SK-N-SH treated with all-trans-retinoic acid at 6 μM for 48 hours (cell line): Measurements from ENCODE around the gene PARP9.

Source experiments
- ATAC-seq: fragments of 200-7000 bp; cut with Tn5 transposase; 3 replicates; pipeline ENCODE4 v1.9.1; 2020; ENCODE audit warnings: mild to moderate bottlenecking, moderate library complexity
- ARNTL ChIP-seq: fragments of 450-650 bp; formaldehyde crosslinking; IDR thresholded peaks from 2 replicates; pipeline ENCODE4 v1.5.0; 2020; ENCODE audit warnings: low read depth, mild to moderate bottlenecking, moderate library complexity, borderline replicate concordance
- BACH2 ChIP-seq: fragments of 250-450 bp; sonication (Bioruptor Pico); IDR thresholded peaks from 2 replicates; pipeline ENCODE4 v1.9.0; 2021; ENCODE audit warnings: mild to moderate bottlenecking, borderline replicate concordance
- CREB5 ChIP-seq: fragments of 250-450 bp; sonication (Bioruptor Pico); IDR thresholded peaks from 2 replicates; pipeline ENCODE4 v1.5.1; 2020; ENCODE audit warnings: low read depth, mild to moderate bottlenecking, moderate library complexity
- CSDC2 ChIP-seq: fragments of 250-450 bp; sonication (Bioruptor Pico); IDR thresholded peaks from 2 replicates; pipeline ENCODE4 v1.5.0; 2020; ENCODE audit warnings: mild to moderate bottlenecking, moderate library complexity
- CSRNP3 ChIP-seq: fragments of 250-450 bp; sonication (Bioruptor Pico); IDR thresholded peaks from 2 replicates; pipeline ENCODE4 v1.5.1; 2021; ENCODE audit warnings: mild to moderate bottlenecking, moderate library complexity
- ESRRG ChIP-seq: fragments of 250-450 bp; sonication (Bioruptor Pico); IDR thresholded peaks from 2 replicates; pipeline ENCODE4 v1.6.1; 2021; ENCODE audit warnings: mild to moderate bottlenecking
- GLIS3 ChIP-seq: fragments of 250-450 bp; sonication (Bioruptor Pico); IDR thresholded peaks from 2 replicates; pipeline ENCODE4 v1.5.0; 2020; ENCODE audit warnings: mild to moderate bottlenecking, moderate library complexity
- ISL1 ChIP-seq: fragments of 250-450 bp; sonication (Bioruptor Pico); IDR thresholded peaks from 2 replicates; pipeline ENCODE4 v2.1.2; 2022; ENCODE audit warnings: mild to moderate bottlenecking, moderate library complexity
- OSR1 ChIP-seq: fragments of 250-450 bp; sonication (Bioruptor Pico); IDR thresholded peaks from 2 replicates; pipeline ENCODE4 v1.8.0; 2022; ENCODE audit warnings: moderate library complexity, mild to moderate bottlenecking, inconsistent platforms
- PATZ1 ChIP-seq: fragments of 250-450 bp; sonication (Bioruptor Pico); IDR thresholded peaks from 2 replicates; pipeline ENCODE4 v1.8.0; 2020; ENCODE audit warnings: mild to moderate bottlenecking, moderate library complexity, borderline replicate concordance
- RARB ChIP-seq: fragments of 250-450 bp; sonication (Bioruptor Pico); IDR thresholded peaks from 2 replicates; pipeline ENCODE4 v1.8.0; 2021; ENCODE audit warnings: mild to moderate bottlenecking, moderate library complexity
- SNAI2 ChIP-seq: fragments of 250-450 bp; sonication (Bioruptor Pico); IDR thresholded peaks from 2 replicates; pipeline ENCODE4 v1.5.0; 2020; ENCODE audit warnings: mild to moderate bottlenecking, moderate library complexity
- TOX ChIP-seq: fragments of 250-450 bp; sonication (Bioruptor Pico); IDR thresholded peaks from 2 replicates; pipeline ENCODE4 v1.8.0; 2021; ENCODE audit warnings: mild to moderate bottlenecking, moderate library complexity, borderline replicate concordance
- TSHZ2 ChIP-seq: fragments of 250-450 bp; sonication (Bioruptor Pico); IDR thresholded peaks from 2 replicates; pipeline ENCODE4 v1.5.0; 2020; ENCODE audit warnings: mild to moderate bottlenecking, moderate library complexity
- ZC3H10 ChIP-seq: fragments of 250-450 bp; sonication (Bioruptor Pico); IDR thresholded peaks from 2 replicates; pipeline ENCODE4 v1.5.1; 2021; ENCODE audit warnings: mild to moderate bottlenecking, moderate library complexity
- ZFP3 ChIP-seq: fragments of 250-450 bp; sonication (Bioruptor Pico); IDR thresholded peaks from 2 replicates; pipeline ENCODE4 v1.5.0; 2020; ENCODE audit warnings: mild to moderate bottlenecking, moderate library complexity
- ZFP30 ChIP-seq: fragments of 450-650 bp; formaldehyde crosslinking; IDR thresholded peaks from 2 replicates; pipeline ENCODE4 v1.5.0; 2022; ENCODE audit warnings: mild to moderate bottlenecking, moderate library complexity
- ZNF565 ChIP-seq: fragments of 450-650 bp; formaldehyde crosslinking; conservative IDR thresholded peaks from 2 replicates; pipeline ENCODE4 v1.5.0; 2020; ENCODE audit warnings: low read depth, mild to moderate bottlenecking, moderate library complexity
- ZNF70 ChIP-seq: fragments of 450-650 bp; formaldehyde crosslinking; IDR thresholded peaks from 2 replicates; pipeline ENCODE4 v1.5.0; 2020; ENCODE audit warnings: mild to moderate bottlenecking, moderate library complexity
- ZNF8 ChIP-seq: fragments of 450-650 bp; formaldehyde crosslinking; IDR thresholded peaks from 2 replicates; pipeline ENCODE4 v1.5.0; 2020; ENCODE audit warnings: mild to moderate bottlenecking, moderate library complexity

PARP9 gene

GRCh38 chr3:122497425-122497824 is 66.7 kb downstream of the PARP9 start:
- TF ChIP-seq ZNF8 (CRISPR knock-in tag): no peak
- TF ChIP-seq OSR1 (CRISPR knock-in tag): no peak
- ATAC-seq: peak; percentile 87

- TF ChIP-seq TSHZ2 (CRISPR knock-in tag) (no peak), TOX (no peak), ARNTL (CRISPR knock-in tag) (no peak), ZFP3 (CRISPR knock-in tag) (no peak), ZNF70 (CRISPR knock-in tag) (no peak), ZNF565 (no peak), ZC3H10 (CRISPR knock-in tag) (no peak), ISL1 (CRISPR knock-in tag) (no peak), CREB5 (CRISPR knock-in tag) (no peak), ZNF8 (CRISPR knock-in tag) (no peak), SNAI2 (CRISPR knock-in tag) (no peak), CSDC2 (no peak)
- no peak for ATAC-seq
Measured at GRCh38 chr3:122496508-122496907, 67.6 kb downstream of the PARP9 start.

- no peak for TF ChIP-seq PATZ1 (CRISPR knock-in tag)
- TF ChIP-seq ZFP3 (CRISPR knock-in tag): no peak
- TF ChIP-seq ZNF70 (CRISPR knock-in tag): no peak
- TF ChIP-seq CSRNP3 (CRISPR knock-in tag): no peak
- no peak for TF ChIP-seq GLIS3 (CRISPR knock-in tag)
- no peak for TF ChIP-seq BACH2 (CRISPR knock-in tag)
- TF ChIP-seq SNAI2 (CRISPR knock-in tag): no peak
- TF ChIP-seq ESRRG: no peak
- no peak for TF ChIP-seq ZNF8 (CRISPR knock-in tag)
- no peak for TF ChIP-seq CREB5 (CRISPR knock-in tag)
- TF ChIP-seq OSR1 (CRISPR knock-in tag): no peak
- no peak for TF ChIP-seq ISL1 (CRISPR knock-in tag)
- no peak for TF ChIP-seq TOX
- no peak for TF ChIP-seq ARNTL (CRISPR knock-in tag)
- no peak for TF ChIP-seq ZC3H10 (CRISPR knock-in tag)
- no peak for TF ChIP-seq RARB (CRISPR knock-in tag)
- ATAC-seq: no peak
Measured at GRCh38 chr3:122493296-122493695, 70.8 kb downstream of the PARP9 start.

GRCh38 chr3:122488262-122488973 is 75.7 kb downstream of the PARP9 start:
- TF ChIP-seq ZFP30: no peak
- no peak for TF ChIP-seq TSHZ2 (CRISPR knock-in tag)
- TF ChIP-seq SNAI2 (CRISPR knock-in tag): no peak
- no peak for TF ChIP-seq BACH2 (CRISPR knock-in tag)
- TF ChIP-seq TOX: no peak
- no peak for ATAC-seq
